ENCODE measurements around the gene CLEC4A.

- no peak for TF ChIP-seq CTCF (IDR thresholded peaks at IDR 0.05)
- no peak for TF ChIP-seq POLR2A (IDR thresholded peaks at IDR 0.05)
Measured at GRCh38 chr12:8123124-8123912, at the start of gene CLEC4A.
